ENCODE results near the gene TMEM41B.
"Not testable (repeated sequence)": the region's sequence is repeated elsewhere in the genome, so short reads cannot be mapped to it uniquely, and the experiment has no call there.

DNA sequence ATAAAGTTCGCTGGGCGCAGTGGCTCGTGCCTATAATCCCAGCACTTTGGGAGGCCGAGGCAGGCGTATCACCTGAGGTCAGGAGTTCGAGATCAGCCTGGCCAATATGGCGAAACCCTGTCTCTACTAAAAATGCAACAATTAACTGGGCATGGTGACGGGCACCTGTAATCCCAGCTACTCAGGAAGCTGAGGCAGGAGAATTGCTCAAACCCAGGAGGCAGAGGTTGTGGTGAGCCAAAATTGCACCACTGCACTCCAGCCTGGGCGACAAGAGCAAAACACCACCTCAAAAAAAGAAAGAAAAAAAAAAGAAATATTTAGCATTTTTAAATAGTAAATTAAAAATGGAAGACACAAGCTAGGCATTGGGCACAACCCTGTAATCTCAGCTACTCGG, 78.2 kb downstream of the TMEM41B start:
- TF ChIP-seq, protein P1, sequence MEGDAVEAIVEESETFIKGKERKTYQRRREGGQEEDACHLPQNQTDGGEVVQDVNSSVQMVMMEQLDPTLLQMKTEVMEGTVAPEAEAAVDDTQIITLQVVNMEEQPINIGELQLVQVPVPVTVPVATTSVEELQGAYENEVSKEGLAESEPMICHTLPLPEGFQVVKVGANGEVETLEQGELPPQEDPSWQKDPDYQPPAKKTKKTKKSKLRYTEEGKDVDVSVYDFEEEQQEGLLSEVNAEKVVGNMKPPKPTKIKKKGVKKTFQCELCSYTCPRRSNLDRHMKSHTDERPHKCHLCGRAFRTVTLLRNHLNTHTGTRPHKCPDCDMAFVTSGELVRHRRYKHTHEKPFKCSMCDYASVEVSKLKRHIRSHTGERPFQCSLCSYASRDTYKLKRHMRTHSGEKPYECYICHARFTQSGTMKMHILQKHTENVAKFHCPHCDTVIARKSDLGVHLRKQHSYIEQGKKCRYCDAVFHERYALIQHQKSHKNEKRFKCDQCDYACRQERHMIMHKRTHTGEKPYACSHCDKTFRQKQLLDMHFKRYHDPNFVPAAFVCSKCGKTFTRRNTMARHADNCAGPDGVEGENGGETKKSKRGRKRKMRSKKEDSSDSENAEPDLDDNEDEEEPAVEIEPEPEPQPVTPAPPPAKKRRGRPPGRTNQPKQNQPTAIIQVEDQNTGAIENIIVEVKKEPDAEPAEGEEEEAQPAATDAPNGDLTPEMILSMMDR (IDR thresholded peaks at IDR 0.05; ENCODE audit: low read length): not testable (repeated sequence)
- not testable (repeated sequence) for TF ChIP-seq EZH2 (IDR thresholded peaks at IDR 0.05; ENCODE audit: borderline replicate concordance, low read length)

Measured in OCI-LY1 (cell line).